ENCODE measurements around the gene CACNB1.

DNA sequence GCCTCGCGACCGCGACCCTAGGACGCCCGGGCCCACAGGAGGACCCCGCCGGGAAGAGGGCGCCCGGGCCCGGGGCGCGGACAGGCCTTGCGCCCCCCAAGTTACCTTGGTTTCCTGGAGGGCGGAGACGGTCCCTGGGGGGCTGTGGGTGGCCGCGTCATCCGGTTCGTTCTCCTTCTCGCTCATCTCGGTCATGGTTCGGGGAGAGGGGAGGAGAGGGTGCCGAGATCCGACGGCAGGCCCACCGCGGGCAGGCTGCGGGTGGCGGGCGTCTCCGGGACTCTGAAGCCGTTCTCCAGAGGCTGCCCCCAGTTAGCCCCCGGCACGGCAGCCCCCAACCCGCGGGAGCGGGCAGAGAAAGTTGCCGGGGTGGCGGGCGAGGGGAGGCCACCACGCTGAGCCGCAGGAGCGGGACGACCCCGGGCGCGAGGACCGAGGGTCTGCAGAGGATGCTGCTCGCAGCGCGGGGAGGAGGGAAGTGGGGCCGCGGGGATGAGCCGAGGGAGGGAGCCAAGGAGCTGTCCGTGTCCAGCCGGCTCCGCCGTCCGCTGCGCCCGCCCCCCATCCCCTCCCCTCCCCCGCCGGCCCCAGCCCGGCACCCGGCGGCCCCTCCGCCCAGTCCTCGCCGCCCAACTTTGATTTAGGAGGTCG lies 28.0 kb upstream of the CACNB1 start, which contains the start of gene STAC2:
- TF ChIP-seq, protein P1, sequence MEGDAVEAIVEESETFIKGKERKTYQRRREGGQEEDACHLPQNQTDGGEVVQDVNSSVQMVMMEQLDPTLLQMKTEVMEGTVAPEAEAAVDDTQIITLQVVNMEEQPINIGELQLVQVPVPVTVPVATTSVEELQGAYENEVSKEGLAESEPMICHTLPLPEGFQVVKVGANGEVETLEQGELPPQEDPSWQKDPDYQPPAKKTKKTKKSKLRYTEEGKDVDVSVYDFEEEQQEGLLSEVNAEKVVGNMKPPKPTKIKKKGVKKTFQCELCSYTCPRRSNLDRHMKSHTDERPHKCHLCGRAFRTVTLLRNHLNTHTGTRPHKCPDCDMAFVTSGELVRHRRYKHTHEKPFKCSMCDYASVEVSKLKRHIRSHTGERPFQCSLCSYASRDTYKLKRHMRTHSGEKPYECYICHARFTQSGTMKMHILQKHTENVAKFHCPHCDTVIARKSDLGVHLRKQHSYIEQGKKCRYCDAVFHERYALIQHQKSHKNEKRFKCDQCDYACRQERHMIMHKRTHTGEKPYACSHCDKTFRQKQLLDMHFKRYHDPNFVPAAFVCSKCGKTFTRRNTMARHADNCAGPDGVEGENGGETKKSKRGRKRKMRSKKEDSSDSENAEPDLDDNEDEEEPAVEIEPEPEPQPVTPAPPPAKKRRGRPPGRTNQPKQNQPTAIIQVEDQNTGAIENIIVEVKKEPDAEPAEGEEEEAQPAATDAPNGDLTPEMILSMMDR (IDR thresholded peaks at IDR 0.05 in 2 of 3, conservative IDR thresholded peaks at IDR 0.05 in 1 of 3; ENCODE audit: control insufficient read depth in 2 of 3, extremely low read depth in 1 of 3, insufficient read depth in 1 of 3, low read depth in 3 of 3, low read length in 3 of 3), result no peak
- TF ChIP-seq ZZZ3 (IDR thresholded peaks at IDR 0.05; ENCODE audit: control insufficient read depth, insufficient read length, low read depth) (no peak), POLR2A (IDR thresholded peaks at IDR 0.05; ENCODE audit: low read depth, low read length) (no peak), GABPA (IDR thresholded peaks at IDR 0.05; ENCODE audit: low read depth) (no peak), HSF1 (IDR thresholded peaks at IDR 0.05; ENCODE audit: low read depth, low read length) (no peak)
